Measurements from ENCODE around the gene MYOF. TPM values are rescaled to one million over a fixed set of nuclear protein-coding genes. Genes with fewer than 3 reads are reported as not detected.

The MYOF gene
- total and polyA plus RNA-seq, 2 of the 8 experiments (the other 6 are each of a cell fraction or from before 2014, with no cell fraction given), result 0.98 to 2.3 TPM

DNA sequence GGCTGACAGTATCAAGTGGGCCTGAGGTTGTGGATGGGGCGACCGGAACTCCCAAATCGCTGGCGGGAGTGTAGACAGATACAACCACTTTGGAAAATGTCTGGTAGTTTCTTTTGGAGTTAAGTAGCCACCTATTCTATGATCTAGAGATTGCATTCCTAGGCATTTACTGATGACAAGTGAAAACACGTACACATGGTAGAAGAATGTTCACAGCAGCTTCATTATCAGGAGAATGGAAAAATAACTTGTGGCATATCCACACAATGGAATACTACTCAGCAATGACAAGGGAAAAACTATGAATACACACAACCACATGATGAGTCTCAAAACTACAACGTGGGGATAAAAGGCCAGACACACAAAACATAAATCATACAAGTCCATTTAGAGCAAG, 146.0 kb downstream of the MYOF start:
- Histone ChIP-seq H3K4ac (replicated peaks; ENCODE audit: insufficient read length, low read depth, low read length) (no peak overlapping the region), H3K56ac (replicated peaks; ENCODE audit: insufficient read length, low read depth, low read length) (no peak overlapping the region), H2AK5ac (ENCODE audit: low read depth, low read length) (no peak overlapping the region), H3K14ac (ENCODE audit: insufficient read length) (no peak overlapping the region), H3K27me3 (replicated peaks in 1 of 4; ENCODE audit: control insufficient read depth in 3 of 4, extremely low read depth in 1 of 4, insufficient read depth in 3 of 4, low read length in 3 of 4) (no peaks in the 10 kb centered on the region), H3K18ac (ENCODE audit: extremely low read depth, low read length) (no peak overlapping the region), H2AFZ (ENCODE audit: low read length) (no peak overlapping the region), H4K5ac (ENCODE audit: insufficient read length, low read depth, low read length) (no peak overlapping the region), H4K91ac (replicated peaks; ENCODE audit: insufficient read length, low read length) (no peak overlapping the region), H3K23ac (ENCODE audit: insufficient read length) (no peak overlapping the region), H3K36me3 (ENCODE audit: control insufficient read depth in 2 of 4, insufficient read depth in 4 of 4, low read length in 3 of 4) (no peaks in the 10 kb centered on the region), H3K4me1 (replicated peaks in 1 of 4; ENCODE audit: control insufficient read depth in 3 of 4, insufficient read depth in 4 of 4, low read length in 3 of 4) (peaks cover 0 to 6% (median 3%) of the 10 kb centered on the region in 4 experiments; a peak in 4 of 7 replicates), H2BK15ac (ENCODE audit: low read length) (no peak overlapping the region), H3K23me2 (ENCODE audit: low read depth, low read length) (peaks cover 1% of the 10 kb centered on the region; the same call in 1 of the 2 replicates), H3K9me3 (ENCODE audit: insufficient read depth in 2 of 2, low read depth in 1 of 2, low read length in 1 of 2) (no peaks in the 10 kb centered on the region), H4K8ac (ENCODE audit: extremely low read depth, insufficient read depth, low read length) (no peak overlapping the region), H3K79me2 (ENCODE audit: control insufficient read depth in 1 of 2, insufficient read depth in 2 of 2, low read length in 2 of 2) (no peaks in the 10 kb centered on the region), H3K9ac (replicated peaks in 1 of 4; ENCODE audit: extremely low read depth in 1 of 4, low read depth in 3 of 4, low read length in 3 of 4) (no peak overlapping the region), H2BK20ac (ENCODE audit: low read length) (no peak overlapping the region), H2BK120ac (replicated peaks; ENCODE audit: low read depth, low read length) (no peak overlapping the region), H3K4me3 (ENCODE audit: extremely low read depth in 1 of 4, insufficient read depth in 2 of 4, low read depth in 3 of 4, low read length in 4 of 4) (no peak overlapping the region), H2BK12ac (ENCODE audit: low read depth, low read length) (no peak overlapping the region), H3K79me1 (ENCODE audit: low read depth, low read length) (no peaks in the 10 kb centered on the region), H3K4me2 (ENCODE audit: insufficient read depth in 1 of 2, low read depth in 2 of 2, low read length in 2 of 2) (no peak overlapping the region), H4K20me1 (replicated peaks in 1 of 2; ENCODE audit: control insufficient read depth in 1 of 2, insufficient read depth in 2 of 2, low read length in 2 of 2) (no peaks in the 10 kb centered on the region), H2BK5ac (ENCODE audit: low read depth, low read length) (no peak overlapping the region), H3K27ac (ENCODE audit: low read depth, low read length) (no peak overlapping the region)
- DNase-seq (ENCODE audit: low read depth in 1 of 2, low spot score in 2 of 2) (no peak), FAIRE-seq (no peak)
- WGBS, 2 experiments (ENCODE audit: extremely low coverage in 1 of 2, insufficient coverage in 1 of 2, insufficient read length in 1 of 2, insufficient replicate concordance in 2 of 2, low coverage in 1 of 2, low lambda C conversion rate in 2 of 2, missing lambda C conversion rate in 1 of 2), result 89% methylated on average over 6 of the region's 6 CpGs; no CpG with 5 or more reads in 1 of the 2 experiments
- TF ChIP-seq CHD2 (IDR thresholded peaks at IDR 0.05; ENCODE audit: low read length), result no peak
- TF ChIP-seq ASH2L (IDR thresholded peaks at IDR 0.05; ENCODE audit: low read length), result no peak
- TF ChIP-seq SRF (IDR thresholded peaks at IDR 0.05; ENCODE audit: low read depth, low read length), result no peak
- TF ChIP-seq HDAC6 (IDR thresholded peaks at IDR 0.05; ENCODE audit: low read depth, low read length), result no peak
- no peak for TF ChIP-seq CTBP2 (IDR thresholded peaks at IDR 0.05; ENCODE audit: borderline replicate concordance, insufficient read depth, insufficient read length, low read length)
- TF ChIP-seq NANOG (IDR thresholded peaks at IDR 0.05; ENCODE audit: insufficient read depth, low read depth, low read length, poor library complexity, severe bottlenecking), result no peak
- no peak for TF ChIP-seq SP4 (IDR thresholded peaks at IDR 0.05; ENCODE audit: low read length)
- no peak for TF ChIP-seq RBBP5 (IDR thresholded peaks at IDR 0.05; ENCODE audit: borderline replicate concordance, low read depth, low read length)
- TF ChIP-seq POU5F1 (IDR thresholded peaks at IDR 0.05; ENCODE audit: low read depth, low read length), result no peak
- TF ChIP-seq CHD1 (IDR thresholded peaks at IDR 0.05; ENCODE audit: low read depth, low read length), result no peak
- no peak for TF ChIP-seq PHF8 (conservative IDR thresholded peaks at IDR 0.05; ENCODE audit: low read depth, low read length)
- TF ChIP-seq YY1 (IDR thresholded peaks at IDR 0.05; ENCODE audit: low read depth, low read length), result no peak
- ChIA-PET POLR2A (ENCODE audit: partially characterized antibody) (no interaction called here), CTCF (ENCODE audit: partially characterized antibody) (no interaction called here)
